Fibroblast of gingiva (primary cell): ENCODE measurements around the gene PLCD1.
A peak's percentile ranks its signal among the peaks of the same experiment; 100 is the strongest.
"Not testable (repeated sequence)": the region's sequence is repeated elsewhere in the genome, so short reads cannot be mapped to it uniquely, and the experiment has no call there.

ENCODE experiments used
- DNase-seq: peaks from one replicate; pipeline ENCODE4 v3.0.0-alpha.2; 2011; ENCODE audit warnings: low read depth

PLCD1 gene

GRCh38 chr3:38029400-38030125, at the start of gene PLCD1:
TSS of gene PLCD1 (minus strand) at chr3:38029642. CDS start at chr3:38029539, 103 bp downstream.
- DNase-seq = peak; percentile 83

DNA sequence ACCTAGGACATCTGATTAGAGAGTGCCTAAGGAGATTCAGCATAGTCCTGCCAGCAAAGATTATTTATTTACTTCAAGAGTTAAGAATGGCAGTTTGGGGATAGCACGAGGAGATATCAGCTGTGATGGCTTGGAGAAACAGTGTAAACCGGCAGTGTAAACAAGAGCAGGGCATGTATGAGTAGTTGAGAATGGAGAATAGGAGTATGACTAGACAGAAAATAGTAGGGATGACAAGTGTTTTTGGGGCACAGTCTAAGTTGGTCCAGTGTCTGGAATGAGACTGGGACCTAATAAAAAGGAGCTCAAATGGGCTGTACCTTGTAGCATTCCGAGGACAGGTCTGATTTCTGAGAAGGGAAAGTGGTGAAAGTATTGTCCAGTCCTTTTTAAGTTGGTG, 47.6 kb upstream of the PLCD1 start:
- DNase-seq = not testable (repeated sequence)

GRCh38 chr3:38070013-38070412, 40.6 kb upstream of the PLCD1 start:
- DNase-seq = no peak

DNA sequence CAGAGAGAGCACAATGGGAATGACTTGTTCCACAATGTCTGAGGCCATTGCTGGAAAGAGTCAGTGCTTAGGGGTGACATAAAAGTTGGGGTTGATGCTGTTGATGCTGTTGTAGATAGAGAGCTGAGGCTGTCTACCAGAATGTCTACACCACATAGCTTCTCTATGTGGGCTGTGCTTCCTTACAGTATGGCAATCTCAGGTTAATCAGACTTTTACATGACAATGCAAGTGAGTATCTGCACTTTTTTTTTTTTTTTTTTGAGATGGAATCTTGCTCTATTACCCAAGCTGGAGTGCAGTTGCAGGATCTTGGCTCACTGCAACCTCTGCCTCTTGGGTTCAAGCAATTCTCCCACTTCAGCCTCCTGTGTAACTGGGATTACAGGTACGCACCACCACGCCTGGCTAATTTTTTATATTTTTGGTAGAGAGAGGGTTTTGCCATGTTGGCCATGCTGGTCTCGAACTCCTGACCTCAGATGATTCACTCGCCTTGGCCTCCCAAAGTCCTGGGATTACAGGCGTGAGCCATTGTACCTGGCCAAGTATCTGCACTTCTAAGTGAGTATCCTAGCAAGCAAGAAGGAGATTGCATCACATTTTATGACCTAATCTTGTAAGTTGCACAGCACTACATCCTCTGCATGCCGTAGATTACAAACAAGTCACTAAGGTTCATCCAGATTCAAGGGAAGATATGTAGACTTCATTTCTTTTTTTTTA, 38.2 kb upstream of the PLCD1 start:
- DNase-seq = no peak

GRCh38 chr3:38064453-38064852, 35.0 kb upstream of the PLCD1 start:
- DNase-seq = not testable (repeated sequence)

- no peak for DNase-seq
Observed at GRCh38 chr3:38062809-38063208, 33.4 kb upstream of the PLCD1 start.

- no peak for DNase-seq
Observed at GRCh38 chr3:38059591-38059990, 30.1 kb upstream of the PLCD1 start.

DNA sequence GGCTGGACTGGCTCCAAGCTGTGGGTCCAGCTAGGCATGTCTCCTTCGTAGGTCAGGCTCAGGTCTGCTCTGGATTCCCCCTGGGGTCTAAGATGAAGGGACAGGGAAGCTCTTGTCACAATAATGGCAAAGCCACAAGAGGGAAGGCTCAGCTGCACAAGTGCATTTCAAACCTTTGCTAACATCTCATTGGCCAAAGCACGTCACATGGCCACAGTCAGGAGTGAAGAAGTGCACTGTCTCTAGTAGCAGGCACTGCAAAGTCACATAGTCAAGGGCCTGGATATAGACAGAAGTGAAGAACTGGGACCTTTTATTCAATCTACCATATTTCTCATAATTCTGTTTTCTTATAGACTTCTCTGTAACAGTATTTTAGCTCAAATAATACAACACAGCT, 29.7 kb upstream of the PLCD1 start:
- no peak for DNase-seq

DNA sequence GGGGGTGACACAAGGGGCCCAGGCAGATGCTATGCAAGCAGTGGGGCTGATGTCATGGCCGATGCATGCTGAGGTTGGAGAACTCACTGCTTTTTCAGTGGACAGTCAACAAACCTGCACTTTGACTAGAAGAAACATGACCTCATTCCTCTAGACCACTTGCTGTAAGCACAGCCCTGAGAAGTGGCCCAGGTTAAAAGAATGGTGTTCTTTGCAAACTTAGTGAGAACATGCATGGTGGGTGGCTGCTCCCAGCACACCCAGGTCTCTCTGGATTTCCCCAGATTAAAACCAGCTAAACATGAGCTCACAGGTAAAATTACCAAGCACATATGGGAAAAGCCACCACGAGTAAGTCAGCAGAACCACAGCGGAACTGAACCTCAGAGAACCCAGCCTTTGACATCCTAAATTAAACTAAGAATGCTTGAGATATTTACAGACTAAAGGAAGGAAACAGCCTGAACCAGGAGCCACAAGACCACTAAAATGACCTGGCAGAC, 25.1 kb upstream of the PLCD1 start:
- no peak for DNase-seq

DNA sequence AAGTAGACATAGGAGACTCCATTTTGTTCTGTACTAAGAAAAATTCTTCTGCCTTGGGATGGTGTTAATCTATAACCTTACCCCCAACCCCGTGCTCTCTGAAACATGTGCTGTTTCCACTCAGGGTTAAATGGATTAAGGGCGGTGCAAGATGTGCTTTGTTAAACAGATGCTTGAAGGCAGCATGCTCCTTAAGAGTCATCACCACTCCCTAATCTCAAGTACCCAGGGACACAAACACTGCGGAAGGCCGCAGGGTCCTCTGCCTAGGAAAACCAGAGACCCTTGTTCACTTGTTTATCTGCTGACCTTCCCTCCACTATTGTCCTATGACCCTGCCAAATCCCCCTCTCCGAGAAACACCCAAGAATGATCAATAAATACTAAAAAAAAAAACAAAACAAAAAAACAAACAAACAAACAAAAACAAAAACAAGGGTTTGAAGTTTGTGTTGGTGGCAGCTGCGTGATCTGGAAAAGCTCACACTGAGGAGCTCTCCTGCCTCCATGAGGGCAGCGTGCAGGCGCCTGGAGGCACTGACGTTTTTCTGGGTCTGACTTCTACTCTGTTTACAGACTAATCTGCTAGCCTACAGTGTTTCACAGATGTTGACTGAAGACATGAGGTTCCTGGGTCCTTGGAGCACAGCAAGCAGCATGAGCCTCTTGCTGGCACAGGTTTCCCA, 24.5 kb upstream of the PLCD1 start:
- not testable (repeated sequence) for DNase-seq

- DNase-seq = not testable (repeated sequence)
Observed at GRCh38 chr3:38053286-38053685, 23.8 kb upstream of the PLCD1 start.

DNA sequence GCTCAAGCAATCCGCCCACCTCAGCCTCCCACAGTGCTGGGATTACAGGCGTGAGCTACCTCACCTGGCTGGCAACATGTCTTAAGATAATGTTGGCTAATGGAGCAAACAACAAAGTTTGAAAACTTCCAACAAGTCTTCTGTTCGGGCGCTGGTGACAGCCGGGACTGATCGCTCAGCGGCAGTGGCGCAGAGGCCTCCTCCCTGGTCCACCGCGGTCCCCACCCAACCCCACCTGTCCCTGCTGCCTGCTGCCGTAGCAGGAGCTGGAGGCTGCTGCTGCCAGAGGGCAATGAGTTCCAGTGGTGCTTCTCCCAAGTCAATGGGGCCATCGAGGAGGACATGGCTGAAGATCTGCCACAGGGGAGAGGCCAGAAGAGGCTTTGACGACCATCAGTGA, 21.7 kb upstream of the PLCD1 start:
- no peak for DNase-seq

DNA sequence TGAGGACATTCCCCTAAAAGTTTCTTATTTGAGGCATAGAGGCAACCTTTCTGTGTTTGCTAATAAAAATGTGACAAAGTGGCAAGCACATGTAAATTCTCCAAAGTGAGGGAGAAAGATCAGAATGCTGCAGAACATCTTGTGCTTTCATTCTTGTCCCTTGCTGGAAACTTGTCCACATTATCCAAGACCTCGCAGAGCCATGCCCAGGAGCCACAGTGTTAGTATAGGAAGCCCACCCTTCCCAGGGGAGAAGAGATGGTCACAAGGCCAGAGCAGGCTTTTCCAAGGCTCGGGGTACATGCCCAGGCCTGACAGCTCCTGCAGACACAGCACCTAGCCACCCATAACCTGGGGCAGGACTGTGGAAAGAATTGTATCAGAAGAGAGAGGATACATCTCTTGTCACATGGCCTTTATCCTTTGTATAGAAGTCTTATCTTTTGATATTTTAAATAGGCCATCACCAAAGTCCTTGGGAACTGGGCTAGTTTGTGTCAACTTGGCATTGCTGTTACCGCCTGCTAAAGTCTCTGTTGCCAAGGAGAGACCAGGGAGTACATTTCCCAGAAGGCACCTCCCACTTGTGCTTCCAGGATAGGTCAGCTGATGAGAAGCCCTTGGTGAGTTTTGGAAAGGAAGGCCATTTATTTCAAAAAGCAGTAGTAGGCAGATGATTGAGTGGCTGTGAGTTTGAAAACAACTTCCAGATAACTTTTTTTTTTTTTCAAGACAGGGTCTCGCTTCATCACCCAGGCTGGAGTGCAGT, 20.1 kb upstream of the PLCD1 start:
- DNase-seq = no peak

- DNase-seq = no peak
Observed at GRCh38 chr3:38047896-38048295, 18.5 kb upstream of the PLCD1 start.

DNA sequence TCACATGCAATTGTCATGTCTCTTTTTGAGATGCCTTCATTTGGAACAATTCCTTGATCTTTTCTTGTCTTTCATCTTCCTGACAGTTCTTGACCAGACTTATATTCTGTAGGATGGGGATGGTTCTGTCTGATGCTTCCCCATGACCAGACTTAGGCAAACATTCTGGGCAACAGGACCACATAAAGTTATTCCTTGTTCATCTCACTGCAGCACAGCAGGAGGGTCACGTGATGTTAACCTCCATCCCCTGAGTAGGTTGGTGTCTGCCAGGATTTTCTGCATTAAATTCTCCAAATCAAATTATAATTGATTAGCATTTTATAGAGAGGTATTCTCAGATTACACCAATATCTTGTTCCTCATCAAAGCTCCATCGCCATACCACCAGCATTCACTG, 17.4 kb upstream of the PLCD1 start:
- DNase-seq = no peak

- no peak for DNase-seq
Observed at GRCh38 chr3:38046027-38046426, 16.6 kb upstream of the PLCD1 start.

DNA sequence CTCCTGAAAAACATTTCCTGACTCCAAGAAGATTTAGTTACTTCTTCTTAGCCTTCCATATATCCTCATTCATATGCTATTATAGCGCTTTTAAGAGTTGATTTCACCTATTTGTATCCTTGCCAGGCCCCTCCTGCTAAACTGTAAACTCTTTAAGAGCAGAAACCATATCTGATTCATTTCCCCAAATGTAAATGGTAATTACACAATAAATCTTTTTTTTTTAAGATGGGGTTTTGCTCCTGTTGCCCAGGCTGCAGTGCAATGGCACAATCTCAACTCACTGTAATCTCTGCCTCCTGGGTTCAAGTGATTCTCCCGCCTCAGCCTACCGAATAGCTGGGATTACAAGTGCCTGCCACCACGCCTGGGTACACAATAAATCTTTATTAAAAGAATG, 14.0 kb upstream of the PLCD1 start:
- no peak for DNase-seq

GRCh38 chr3:38040401-38040800, 11.0 kb upstream of the PLCD1 start:
- DNase-seq = no peak

DNA sequence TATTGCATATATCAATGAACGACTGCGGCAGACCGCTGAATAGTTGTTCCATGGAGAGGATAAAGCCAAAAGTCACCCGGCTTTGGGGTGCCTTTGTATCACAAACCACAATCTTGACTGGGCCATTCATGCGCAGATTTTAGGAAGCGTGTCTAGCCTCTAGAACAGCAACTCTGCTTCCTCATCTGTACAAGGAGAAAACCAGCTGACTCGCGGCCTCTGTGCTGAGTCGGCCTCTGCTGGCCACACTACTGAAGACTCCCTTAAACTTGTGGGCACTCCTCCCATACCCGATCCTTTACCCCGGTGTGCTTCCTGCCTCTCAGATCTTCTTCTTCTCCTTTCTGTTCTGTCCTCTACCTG, 10.4 kb upstream of the PLCD1 start:
- peak; percentile 35 for DNase-seq

GRCh38 chr3:38039101-38039898, 9.9 kb upstream of the PLCD1 start, which contains the start of gene DLEC1:
TSS of gene DLEC1 (plus strand) at chr3:38039208. CDS start at chr3:38039226, 18 bp downstream.
- peak; percentile 28 for DNase-seq

DNA sequence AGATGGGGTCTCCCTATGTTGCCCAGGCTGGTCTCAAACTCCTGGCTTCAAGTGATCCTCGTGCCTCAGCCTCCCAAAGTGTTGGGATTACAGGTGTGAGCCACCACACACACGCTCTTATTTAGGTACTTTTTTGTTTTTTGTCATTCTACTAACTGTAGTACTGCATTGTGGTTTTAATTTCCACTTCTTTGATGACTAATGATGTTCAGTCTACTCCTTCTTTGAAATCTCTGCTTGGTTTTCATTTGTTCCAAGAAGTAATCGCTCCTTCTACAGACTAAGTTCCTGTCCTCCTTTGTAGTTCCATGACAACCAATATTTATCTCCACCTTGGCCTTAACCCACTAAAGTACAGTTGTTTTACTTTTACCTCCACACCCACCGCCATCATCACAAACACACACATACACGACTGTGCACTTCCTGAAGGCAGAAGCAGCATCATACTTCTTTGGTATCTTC, 9.0 kb upstream of the PLCD1 start:
- DNase-seq = no peak
